HG02943 (cell line): Measurements from ENCODE around the gene SNRPB2.

Experiments used
- ATAC-seq: cut with Tn5 transposase; IDR thresholded peaks from one replicate; pipeline ENCODE4 v1.9.1; 2021; ENCODE audit warnings: mild to moderate bottlenecking, low read depth, moderate library complexity; ENCODE audit not compliant: unreplicated experiment

The SNRPB2 gene

GRCh38 chr20:16781496-16781895 lies 51.7 kb downstream of the SNRPB2 start:
- ATAC-seq: no peak

- no peak for ATAC-seq
These were observed 55.4 kb downstream of the SNRPB2 start for GRCh38 chr20:16785226-16785625.
